HL-60 (cell line): Measurements from ENCODE around the gene BCAS3.

Experiments used
- DNase-seq, 2 experiments: peaks; one replicate each; pipeline ENCODE4 v3.0.0-alpha.2; 2010 to 2020; ENCODE audit warnings: low read depth in 1 of 2, low spot score in 1 of 2
- H3K27ac ChIP-seq: fragments of 250-450 bp; sonication (Bioruptor Pico); replicated peaks from 2 replicates; pipeline ENCODE4 v1.5.1; 2020; ENCODE audit warnings: mild to moderate bottlenecking, moderate library complexity
- H3K27me3 ChIP-seq: fragments of 250-450 bp; sonication (Bioruptor Pico); 2 replicates; pipeline ENCODE4 v1.5.1; 2021; ENCODE audit warnings: mild to moderate bottlenecking, moderate library complexity; ENCODE audit not compliant: insufficient read depth, poor library complexity, severe bottlenecking
- H3K4me3 ChIP-seq: replicated peaks from 2 replicates; pipeline ENCODE4 v1.5.1; 2011; ENCODE audit warnings: mild to moderate bottlenecking, control low read depth, low read length; ENCODE audit not compliant: insufficient read depth
- CTCF ChIP-seq: IDR thresholded peaks from one replicate; pipeline ENCODE4 v1.5.1; 2011; ENCODE audit warnings: low read length, control low read depth, inconsistent platforms; ENCODE audit not compliant: insufficient read depth
- GABPA ChIP-seq: IDR thresholded peaks from 2 replicates; pipeline ENCODE4 v1.6.1; 2012; ENCODE audit warnings: low read depth
- POLR2AphosphoS5 ChIP-seq: IDR thresholded peaks from 2 replicates; pipeline ENCODE4 v1.6.1; 2012; ENCODE audit warnings: low read depth
- SPI1 ChIP-seq: IDR thresholded peaks from 2 replicates; pipeline ENCODE4 v1.6.1; 2012; ENCODE audit warnings: low read depth, mild to moderate bottlenecking, borderline replicate concordance
- TF ChIP-seq, protein P1 (sequence below): IDR thresholded peaks from 2 replicates; pipeline ENCODE4 v1.6.1; 2012; ENCODE audit warnings: low read depth; ENCODE audit not compliant: insufficient replicate concordance

Gene BCAS3

DNA sequence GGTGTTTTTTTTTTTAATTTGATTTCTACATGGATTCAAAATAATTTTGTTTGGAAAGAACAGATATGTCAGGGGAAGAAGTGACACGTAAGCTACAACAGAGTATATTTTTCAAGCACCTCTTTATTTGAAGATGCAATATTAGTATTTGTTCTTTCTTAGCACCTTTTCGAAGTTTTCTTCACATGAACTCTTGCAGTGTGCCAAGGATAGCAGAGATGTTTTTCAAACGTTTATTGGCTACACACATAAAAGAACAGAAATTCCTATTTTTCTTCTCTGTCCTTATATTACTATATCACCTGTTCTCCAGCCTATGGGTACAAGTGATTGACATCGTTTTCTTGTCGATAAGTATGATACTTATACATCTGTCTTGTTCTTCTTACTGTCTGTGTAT lies 529.3 kb downstream of the BCAS3 start:
- Histone ChIP-seq H3K27me3 (no peaks in the 10 kb centered on the region), H3K27ac (no peak overlapping the region), H3K4me3 (no peak overlapping the region)
- TF ChIP-seq SPI1 (no peak), POLR2AphosphoS5 (no peak), GABPA (no peak), CTCF (no peak)
- TF ChIP-seq, protein P1, sequence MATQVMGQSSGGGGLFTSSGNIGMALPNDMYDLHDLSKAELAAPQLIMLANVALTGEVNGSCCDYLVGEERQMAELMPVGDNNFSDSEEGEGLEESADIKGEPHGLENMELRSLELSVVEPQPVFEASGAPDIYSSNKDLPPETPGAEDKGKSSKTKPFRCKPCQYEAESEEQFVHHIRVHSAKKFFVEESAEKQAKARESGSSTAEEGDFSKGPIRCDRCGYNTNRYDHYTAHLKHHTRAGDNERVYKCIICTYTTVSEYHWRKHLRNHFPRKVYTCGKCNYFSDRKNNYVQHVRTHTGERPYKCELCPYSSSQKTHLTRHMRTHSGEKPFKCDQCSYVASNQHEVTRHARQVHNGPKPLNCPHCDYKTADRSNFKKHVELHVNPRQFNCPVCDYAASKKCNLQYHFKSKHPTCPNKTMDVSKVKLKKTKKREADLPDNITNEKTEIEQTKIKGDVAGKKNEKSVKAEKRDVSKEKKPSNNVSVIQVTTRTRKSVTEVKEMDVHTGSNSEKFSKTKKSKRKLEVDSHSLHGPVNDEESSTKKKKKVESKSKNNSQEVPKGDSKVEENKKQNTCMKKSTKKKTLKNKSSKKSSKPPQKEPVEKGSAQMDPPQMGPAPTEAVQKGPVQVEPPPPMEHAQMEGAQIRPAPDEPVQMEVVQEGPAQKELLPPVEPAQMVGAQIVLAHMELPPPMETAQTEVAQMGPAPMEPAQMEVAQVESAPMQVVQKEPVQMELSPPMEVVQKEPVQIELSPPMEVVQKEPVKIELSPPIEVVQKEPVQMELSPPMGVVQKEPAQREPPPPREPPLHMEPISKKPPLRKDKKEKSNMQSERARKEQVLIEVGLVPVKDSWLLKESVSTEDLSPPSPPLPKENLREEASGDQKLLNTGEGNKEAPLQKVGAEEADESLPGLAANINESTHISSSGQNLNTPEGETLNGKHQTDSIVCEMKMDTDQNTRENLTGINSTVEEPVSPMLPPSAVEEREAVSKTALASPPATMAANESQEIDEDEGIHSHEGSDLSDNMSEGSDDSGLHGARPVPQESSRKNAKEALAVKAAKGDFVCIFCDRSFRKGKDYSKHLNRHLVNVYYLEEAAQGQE, result no peak
- no peak for DNase-seq

DNA sequence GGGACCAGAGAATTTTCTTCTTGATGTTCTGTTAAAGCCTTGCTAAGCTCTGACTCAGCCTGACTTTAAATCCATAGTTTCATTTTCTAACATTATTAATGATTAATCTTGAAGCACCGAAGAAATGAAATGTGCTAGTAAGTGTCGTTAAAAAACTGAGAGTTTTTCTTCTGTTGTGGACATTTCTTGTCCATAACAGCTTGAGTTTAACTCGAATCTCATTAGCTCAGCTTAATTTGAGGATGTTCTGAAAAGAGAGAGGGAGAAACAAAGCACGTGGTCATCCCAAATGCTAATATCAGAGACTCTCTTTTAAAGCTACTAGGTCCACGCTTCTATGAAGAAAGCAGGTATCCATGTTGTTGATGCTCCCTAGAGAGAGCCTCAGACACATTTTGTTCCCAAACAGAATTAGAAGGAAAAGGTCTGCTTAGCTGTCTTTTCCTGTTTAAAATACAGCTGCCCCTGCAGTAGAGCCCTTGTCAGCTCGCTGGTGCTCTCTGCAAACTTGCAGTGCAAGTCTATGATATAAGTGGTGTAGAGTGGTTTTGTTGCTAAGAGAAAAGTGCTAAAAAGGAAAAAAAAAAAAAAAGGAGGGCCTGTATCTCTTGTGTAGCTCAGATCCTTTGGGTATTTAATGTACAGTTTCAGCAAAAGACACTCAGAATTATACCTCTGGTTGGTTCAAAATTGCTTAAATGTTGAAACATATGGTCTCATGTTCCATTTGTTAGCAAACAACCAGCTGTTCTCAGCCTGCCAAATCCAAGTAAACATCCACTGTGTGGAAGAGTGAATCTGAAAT lies 530.9 kb downstream of the BCAS3 start:
- DNase-seq, result no peak
- TF ChIP-seq, protein P1, result no peak
- no peak for TF ChIP-seq CTCF
- no peak for TF ChIP-seq SPI1
- TF ChIP-seq POLR2AphosphoS5, result no peak
- TF ChIP-seq GABPA, result no peak
- Histone ChIP-seq H3K27me3 (no peaks in the 10 kb centered on the region), H3K27ac (no peak overlapping the region), H3K4me3 (no peak overlapping the region)

GRCh38 chr17:61209106-61209439 lies 531.4 kb downstream of the BCAS3 start:
- Histone ChIP-seq H3K27me3 (no peaks in the 10 kb centered on the region), H3K4me3 (no peak overlapping the region), H3K27ac (no peak overlapping the region)
- no peak for DNase-seq
- TF ChIP-seq CTCF (no peak), GABPA (no peak), SPI1 (no peak), POLR2AphosphoS5 (no peak)
- TF ChIP-seq, protein P1, result no peak
